NB4 (cell line): ENCODE data around the gene PTCH2.

Source experiments
- DNase-seq: peaks from one replicate; pipeline ENCODE4 v3.0.0; 2010; ENCODE audit warnings: low read depth
- H3K4me3 ChIP-seq: one replicate; pipeline ENCODE4 v1.5.1; 2011; ENCODE audit warnings: mild to moderate bottlenecking, low read depth, low read length, moderate library complexity
- CTCF ChIP-seq: IDR thresholded peaks from one replicate; pipeline ENCODE4 v1.5.1; 2012; ENCODE audit warnings: low read depth, low read length
- MAX ChIP-seq: IDR thresholded peaks from 2 replicates; pipeline ENCODE4 v1.6.1; 2011; ENCODE audit warnings: low read depth, low read length
- MYC ChIP-seq: IDR thresholded peaks from 2 replicates; pipeline ENCODE4 v1.6.1; 2011; ENCODE audit warnings: low read depth, low read length
- POLR2A ChIP-seq: IDR thresholded peaks from 2 replicates; pipeline ENCODE4 v1.6.1; 2011; ENCODE audit warnings: mild to moderate bottlenecking; ENCODE audit not compliant: insufficient read length; ENCODE audit errors: extremely low read depth

PTCH2 gene

GRCh38 chr1:44810101-44810761, 32.8 kb downstream of the PTCH2 start:
- no peak for TF ChIP-seq MAX
- no peak for TF ChIP-seq POLR2A
- no peak for TF ChIP-seq MYC
- no peak overlapping the region for H3K4me3 ChIP-seq
- DNase-seq, result no peak

GRCh38 chr1:44808938-44809917, 33.8 kb downstream of the PTCH2 start:
- H3K4me3 ChIP-seq, result no peak overlapping the region

GRCh38 chr1:44808063-44808937, 34.8 kb downstream of the PTCH2 start, which contains the start of gene BTBD19:
BTBD19 (plus strand) TSS chr1:44808523; CDS start chr1:44808821, 298 bp downstream.
- TF ChIP-seq MAX (no peak), MYC (no peak), CTCF (no peak), POLR2A (no peak)
- no peak for DNase-seq
- peak within 1 kb of the TSS; percentile 33 for H3K4me3 ChIP-seq

More at GRCh38 chr1:44808938-44809917, 33.8 kb downstream of the PTCH2 start:
- TF ChIP-seq MYC (no peak), MAX (no peak), CTCF (no peak), POLR2A (no peak)
- DNase-seq, result peak; percentile 82

GRCh38 chr1:44807364-44808062, 35.5 kb downstream of the PTCH2 start:
- peak overlapping the region; percentile 33 for H3K4me3 ChIP-seq
- DNase-seq, result peak; percentile 97
- peak; percentile 94 for TF ChIP-seq MAX
- peak; percentile 36 for TF ChIP-seq POLR2A
- TF ChIP-seq CTCF, result no peak
- TF ChIP-seq MYC, result peak; percentile 78

GRCh38 chr1:44806704-44807363, 36.2 kb downstream of the PTCH2 start, which contains the start of gene DYNLT4:
DYNLT4 (minus strand) TSS chr1:44807351; CDS start chr1:44806668, 683 bp downstream.
- no peak for TF ChIP-seq MYC
- TF ChIP-seq CTCF, result no peak
- no peak for TF ChIP-seq POLR2A
- TF ChIP-seq MAX, result no peak
- peak within 1 kb of the TSS; percentile 33 for H3K4me3 ChIP-seq
- no peak for DNase-seq
